ENCODE measurements around the gene ERMN.

GRCh38 chr2:157301307-157301706 lies 24.3 kb downstream of the ERMN start:
- TF ChIP-seq CTCF (IDR thresholded peaks at IDR 0.05; ENCODE audit: low read length): no peak
- TF ChIP-seq EZH2 (IDR thresholded peaks at IDR 0.05; ENCODE audit: borderline replicate concordance, low read length): no peak

All from OCI-LY1 (cell line).